HepG2 (cell line): ENCODE measurements around the gene FUT8. TPM values are rescaled to one million over a fixed set of nuclear protein-coding genes. Genes with fewer than 3 reads are reported as not detected.

Experiments used
- EHMT2 ChIP-seq: fragments of 200-600 bp; sonication (generic); IDR thresholded peaks from 2 replicates; pipeline ENCODE4 v1.7.0; 2017; ENCODE audit warnings: antibody characterized with exemption, low read depth, low read length, borderline replicate concordance
- PCBP2 ChIP-seq: fragments of 200-400 bp; formaldehyde crosslinking; optimal IDR thresholded peaks from 2 replicates; pipeline ENCODE3; 2018; ENCODE audit warnings: low read length, low read depth; ENCODE audit not compliant: poor library complexity, severe bottlenecking
- RBAK ChIP-seq: sonication (generic); formaldehyde crosslinking; IDR thresholded peaks from 2 replicates; pipeline ENCODE4 v1.5.1; 2020; ENCODE audit warnings: mild to moderate bottlenecking, missing genetic modification reagents
- RBM39 ChIP-seq: fragments of 200-400 bp; formaldehyde crosslinking; IDR thresholded peaks from one replicate; pipeline ENCODE4 v1.6.1; 2018; ENCODE audit warnings: antibody characterized with exemption, mild to moderate bottlenecking, low read depth, low read length; ENCODE audit not compliant: poor library complexity, severe bottlenecking
- STAT6 ChIP-seq: sonication (generic); formaldehyde crosslinking; IDR thresholded peaks from 2 replicates; pipeline ENCODE4 v1.4.0; 2020; ENCODE audit warnings: missing genetic modification reagents, mild to moderate bottlenecking, borderline replicate concordance
- ZBTB42 ChIP-seq: sonication (generic); formaldehyde crosslinking; IDR thresholded peaks from 2 replicates; pipeline ENCODE4 v1.5.0; 2020; ENCODE audit warnings: mild to moderate bottlenecking, missing genetic modification reagents
- ZNF12 ChIP-seq: sonication (generic); formaldehyde crosslinking; IDR thresholded peaks from 2 replicates; pipeline ENCODE4 v1.5.0; 2020; ENCODE audit warnings: missing genetic modification reagents
- ZNF275 ChIP-seq: sonication (generic); formaldehyde crosslinking; IDR thresholded peaks from 2 replicates; pipeline ENCODE4 v1.8.0; 2022; ENCODE audit warnings: missing genetic modification reagents, mild to moderate bottlenecking, inconsistent platforms, borderline replicate concordance
- ZNF432 ChIP-seq: sonication (generic); formaldehyde crosslinking; IDR thresholded peaks from 2 replicates; pipeline ENCODE4 v1.5.0; 2020; ENCODE audit warnings: missing genetic modification reagents, mild to moderate bottlenecking, borderline replicate concordance
- ZNF468 ChIP-seq: sonication (generic); formaldehyde crosslinking; IDR thresholded peaks from 2 replicates; pipeline ENCODE4 v1.8.0; 2022; ENCODE audit warnings: mild to moderate bottlenecking, moderate library complexity, missing genetic modification reagents
- polyA plus RNA-seq, 8 experiments: library from polyadenylated mRNA; depleted of rRNA in 3 of 8; stranded (reverse) in 7 of 8; unstranded in 1 of 8; fragments of >200 nt; fragmentation: Illumina TruSeq in 4 of 8; extraction: Trizol in 4 of 8; gene quantifications; 2 replicates each; pipeline versions ENCODE4 v1.2.1 to v1.2.3, GENCODE V29; 2011 to 2016; ENCODE audit warnings: low read depth in 4 of 8, missing spikeins in 1 of 8, mixed read lengths in 1 of 8; ENCODE audit not compliant: insufficient read depth in 1 of 8
- total RNA-seq, 5 experiments: library from RNA; depleted of rRNA; stranded (reverse); fragments of >200 nt; fragmentation: Illumina TruSeq; extraction: Trizol; gene quantifications; 2 replicates each; pipeline ENCODE4 v1.2.3, GENCODE V29; 2016; ENCODE audit warnings: low read depth in 1 of 5
- TF ChIP-seq, protein P1 (sequence below): sonication (generic); formaldehyde crosslinking; IDR thresholded peaks from 2 replicates; pipeline ENCODE4 v1.4.0; 2020; ENCODE audit warnings: missing genetic modification reagents, borderline replicate concordance
- TF ChIP-seq, protein P2 (sequence below), 2 experiments: sonication (generic) in 1 of 2; formaldehyde crosslinking in 1 of 2; IDR thresholded peaks; 2 replicates each; pipeline versions ENCODE4 v1.4.0 to v1.6.1; 2016 to 2020; ENCODE audit warnings: borderline replicate concordance in 1 of 2, low read depth in 1 of 2, mild to moderate bottlenecking in 1 of 2, missing genetic modification reagents in 1 of 2

The FUT8 gene
- total and polyA plus RNA-seq, 2 of the 13 experiments (the other 11 are each of a cell fraction or from before 2014, with no cell fraction given): 9.3 to 17.5 TPM

- TF ChIP-seq ZNF275 (CRISPR knock-in tag) (no peak), ZNF432 (CRISPR knock-in tag) (no peak), ZBTB42 (CRISPR knock-in tag) (no peak), PCBP2 (no peak), STAT6 (CRISPR knock-in tag) (no peak), RBM39 (no peak), EHMT2 (no peak), ZNF12 (CRISPR knock-in tag) (peak; percentile 57; the same call in 1 of the 2 replicates), RBAK (no peak), ZNF468 (CRISPR knock-in tag) (0 out of 2 replicates have a peak, but pooled peaks have one; percentile 76)
- TF ChIP-seq, protein P1, sequence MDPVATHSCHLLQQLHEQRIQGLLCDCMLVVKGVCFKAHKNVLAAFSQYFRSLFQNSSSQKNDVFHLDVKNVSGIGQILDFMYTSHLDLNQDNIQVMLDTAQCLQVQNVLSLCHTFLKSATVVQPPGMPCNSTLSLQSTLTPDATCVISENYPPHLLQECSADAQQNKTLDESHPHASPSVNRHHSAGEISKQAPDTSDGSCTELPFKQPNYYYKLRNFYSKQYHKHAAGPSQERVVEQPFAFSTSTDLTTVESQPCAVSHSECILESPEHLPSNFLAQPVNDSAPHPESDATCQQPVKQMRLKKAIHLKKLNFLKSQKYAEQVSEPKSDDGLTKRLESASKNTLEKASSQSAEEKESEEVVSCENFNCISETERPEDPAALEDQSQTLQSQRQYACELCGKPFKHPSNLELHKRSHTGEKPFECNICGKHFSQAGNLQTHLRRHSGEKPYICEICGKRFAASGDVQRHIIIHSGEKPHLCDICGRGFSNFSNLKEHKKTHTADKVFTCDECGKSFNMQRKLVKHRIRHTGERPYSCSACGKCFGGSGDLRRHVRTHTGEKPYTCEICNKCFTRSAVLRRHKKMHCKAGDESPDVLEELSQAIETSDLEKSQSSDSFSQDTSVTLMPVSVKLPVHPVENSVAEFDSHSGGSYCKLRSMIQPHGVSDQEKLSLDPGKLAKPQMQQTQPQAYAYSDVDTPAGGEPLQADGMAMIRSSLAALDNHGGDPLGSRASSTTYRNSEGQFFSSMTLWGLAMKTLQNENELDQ (CRISPR knock-in tag): 0 out of 2 replicates have a peak, but pooled peaks have one; percentile 36
- TF ChIP-seq, protein P2, sequence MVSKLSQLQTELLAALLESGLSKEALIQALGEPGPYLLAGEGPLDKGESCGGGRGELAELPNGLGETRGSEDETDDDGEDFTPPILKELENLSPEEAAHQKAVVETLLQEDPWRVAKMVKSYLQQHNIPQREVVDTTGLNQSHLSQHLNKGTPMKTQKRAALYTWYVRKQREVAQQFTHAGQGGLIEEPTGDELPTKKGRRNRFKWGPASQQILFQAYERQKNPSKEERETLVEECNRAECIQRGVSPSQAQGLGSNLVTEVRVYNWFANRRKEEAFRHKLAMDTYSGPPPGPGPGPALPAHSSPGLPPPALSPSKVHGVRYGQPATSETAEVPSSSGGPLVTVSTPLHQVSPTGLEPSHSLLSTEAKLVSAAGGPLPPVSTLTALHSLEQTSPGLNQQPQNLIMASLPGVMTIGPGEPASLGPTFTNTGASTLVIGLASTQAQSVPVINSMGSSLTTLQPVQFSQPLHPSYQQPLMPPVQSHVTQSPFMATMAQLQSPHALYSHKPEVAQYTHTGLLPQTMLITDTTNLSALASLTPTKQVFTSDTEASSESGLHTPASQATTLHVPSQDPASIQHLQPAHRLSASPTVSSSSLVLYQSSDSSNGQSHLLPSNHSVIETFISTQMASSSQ (IDR thresholded peaks at IDR 0.05; ENCODE audit: low read depth): no peak
- TF ChIP-seq, protein P2 (CRISPR knock-in tag; IDR thresholded peaks at IDR 0.05; ENCODE audit: borderline replicate concordance): no peak; the same call in 1 of the 2 replicates
These were observed at the start of gene FUT8 (continued) for GRCh38 chr14:65412032-65412846.
